ENCODE data around the gene GPC3. TPM values are rescaled to one million over a fixed set of nuclear protein-coding genes. Genes with fewer than 3 reads are reported as not detected.

Gene GPC3
- total and polyA plus RNA-seq, 2 of the 4 experiments (the other 2 are of a cell fraction) = not detected

- Histone ChIP-seq H3K9ac (ENCODE audit: low read depth, low read length) (no peak overlapping the region), H3K27me3 (ENCODE audit: control insufficient read depth, insufficient read depth, low read length) (no peaks in the 10 kb centered on the region; the same call in 1 of the 2 replicates), H2AFZ (replicated peaks; ENCODE audit: low read length, poor library complexity) (no peak overlapping the region), H2BK15ac (ENCODE audit: low read depth, low read length) (no peak overlapping the region), H3K9me1 (ENCODE audit: insufficient read depth, low read length) (no peaks in the 10 kb centered on the region), H3K4me2 (ENCODE audit: low read depth, low read length) (no peak overlapping the region), H4K8ac (ENCODE audit: low read depth in 2 of 2, low read length in 2 of 2) (no peak overlapping the region), H2BK120ac (ENCODE audit: low read depth, low read length) (no peak overlapping the region), H3K4ac (ENCODE audit: low read depth, low read length) (no peak overlapping the region), H4K20me1 (ENCODE audit: insufficient read depth, low read length) (no peaks in the 10 kb centered on the region), H3K9me3 (ENCODE audit: control insufficient read depth, insufficient read depth, low read length) (no peaks in the 10 kb centered on the region), H3K27ac (ENCODE audit: insufficient read depth, low read length) (no peak overlapping the region), H4K5ac (ENCODE audit: low read depth, low read length) (no peak overlapping the region), H2BK5ac (ENCODE audit: low read depth, low read length, poor library complexity, severe bottlenecking) (no peak overlapping the region), H3K4me1 (ENCODE audit: control insufficient read depth, insufficient read depth, low read length) (no peaks in the 10 kb centered on the region), H2BK20ac (ENCODE audit: low read depth, low read length) (no peak overlapping the region), H3K79me1 (ENCODE audit: low read depth in 1 of 2, low read length in 2 of 2) (no peaks in the 10 kb centered on the region), H3K56ac (ENCODE audit: extremely low read depth, insufficient read depth, low read length) (no peak overlapping the region), H3K18ac (ENCODE audit: low read depth, low read length) (no peak overlapping the region), H3K36me3 (ENCODE audit: control insufficient read depth, insufficient read depth, low read length) (no peaks in the 10 kb centered on the region), H4K91ac (ENCODE audit: insufficient read depth, low read depth, low read length) (no peak overlapping the region), H2AK9ac (replicated peaks; ENCODE audit: low read depth, low read length, poor library complexity) (no peak overlapping the region), H3K23ac (ENCODE audit: low read depth, low read length) (no peak overlapping the region), H3K4me3 (ENCODE audit: insufficient read depth, low read depth, low read length) (no peak overlapping the region), H2AK5ac (ENCODE audit: low read depth, low read length) (no peak overlapping the region), H3K14ac (replicated peaks; ENCODE audit: low read depth, low read length) (no peak overlapping the region)
- in situ Hi-C loops (cut with MboI; ENCODE audit: low sequenced_read_pairs) = no loop called here
- intact Hi-C loops (cut with micrococcal nuclease) = no loop called here
- TF ChIP-seq MXI1 (IDR thresholded peaks at IDR 0.05; ENCODE audit: borderline replicate concordance, low read depth, low read length) (no peak), CHD1 (IDR thresholded peaks at IDR 0.05; ENCODE audit: low read depth, low read length) (no peak)
- no peak for DNase-seq
- ChIA-PET POLR2A (ENCODE audit: unreplicated experiment) (no interaction called here), CTCF (no interaction called here)
- no peak for ATAC-seq (ENCODE audit: low read depth)
- dilution Hi-C loops (cut with HindIII; ENCODE audit: low sequenced_read_pairs, unreplicated experiment) = no loop called here
- no TSS peak for BruUV-seq (replicated peaks)
- no CpG with 5 or more reads among the region's 2 CpGs for WGBS, 2 experiments (ENCODE audit: extremely low coverage in 2 of 2, insufficient read length in 1 of 2)
These were observed 55.4 kb downstream of the GPC3 start for GRCh38 chrX:133929836-133930464.

Measured in IMR-90 (cell line).